ENCODE data around the gene SLAMF8.

The SLAMF8 gene

DNA sequence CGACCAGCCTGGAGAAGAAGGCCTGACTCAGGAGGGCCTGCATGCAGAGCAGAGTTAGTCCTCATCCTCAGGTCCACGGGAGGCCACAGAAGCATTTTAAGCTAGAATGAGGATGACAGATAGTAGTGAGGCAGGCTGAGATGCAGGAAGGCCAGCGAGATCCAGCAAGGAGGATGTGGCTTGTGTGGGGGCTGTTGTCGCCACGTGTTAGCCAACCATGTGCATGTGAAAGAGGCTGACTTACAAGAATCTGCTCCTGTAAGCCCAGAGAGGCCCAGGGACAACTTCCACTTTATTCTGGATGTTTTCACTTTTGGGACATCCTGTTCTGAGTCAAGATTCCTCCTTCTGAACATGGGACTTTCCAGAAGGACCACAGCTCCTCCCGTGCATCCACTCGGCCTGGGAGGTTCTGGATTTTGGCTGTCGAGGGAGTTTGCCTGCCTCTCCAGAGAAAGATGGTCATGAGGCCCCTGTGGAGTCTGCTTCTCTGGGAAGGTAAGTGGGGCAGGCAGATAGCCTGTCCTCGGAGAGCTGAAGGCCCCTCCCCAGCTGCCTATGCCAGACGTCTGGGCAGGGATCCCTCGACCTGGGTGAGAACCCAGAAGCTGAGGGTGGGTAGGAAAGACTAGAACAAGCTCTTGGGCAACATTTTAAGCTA is at the start of gene SLAMF8:
TSS of gene SLAMF8 (plus strand) at position 433 of the 661 bp plus-strand sequence. CDS start at position 459, 26 bp downstream.
- in situ Hi-C loops (cut with MboI; ENCODE audit: low sequenced_read_pairs, unreplicated experiment): no loop called here
- TF ChIP-seq CTCF (IDR thresholded peaks at IDR 0.05; ENCODE audit: borderline replicate concordance, control extremely low read depth, extremely low read depth, insufficient read depth, missing control alignments): no peak
- DNase-seq (ENCODE audit: low spot score): peak; percentile 58

DNA sequence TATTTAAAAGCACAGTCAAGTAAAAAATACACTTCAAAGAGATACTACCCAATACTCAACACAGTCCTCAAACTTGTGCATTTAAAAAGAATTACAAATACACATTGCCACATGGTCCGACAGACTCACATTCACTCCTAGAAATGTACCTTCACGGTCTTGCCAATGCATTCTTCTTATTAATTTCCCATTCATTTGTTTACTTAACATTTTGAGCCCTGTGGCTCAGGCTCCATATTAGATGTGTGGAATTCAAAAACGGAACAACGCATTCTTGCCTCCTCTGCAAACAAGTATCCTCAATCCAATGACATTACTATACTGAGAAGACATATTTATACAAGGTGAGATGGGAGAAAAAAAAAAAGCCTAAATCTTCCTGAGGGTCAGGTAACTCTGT is 48.4 kb upstream of the SLAMF8 start:
- no peak for DNase-seq (ENCODE audit: low spot score)
- no peak for TF ChIP-seq CTCF (IDR thresholded peaks at IDR 0.05; ENCODE audit: borderline replicate concordance, control extremely low read depth, extremely low read depth, insufficient read depth, missing control alignments)
- in situ Hi-C loops (cut with MboI; ENCODE audit: low sequenced_read_pairs, unreplicated experiment): loop anchor here (25.0 kb wide), 2 partner anchors 234 to 641 kb away; no protein-coding TSS in a partner anchor

- in situ Hi-C loops (cut with MboI; ENCODE audit: low sequenced_read_pairs, unreplicated experiment): loop anchor here (25.0 kb wide), 2 partner anchors 233 to 642 kb away; no protein-coding TSS in a partner anchor
- no peak for TF ChIP-seq CTCF (IDR thresholded peaks at IDR 0.05; ENCODE audit: borderline replicate concordance, control extremely low read depth, extremely low read depth, insufficient read depth, missing control alignments)
- no peak for DNase-seq (ENCODE audit: low spot score)
These were observed 47.2 kb upstream of the SLAMF8 start for GRCh38 chr1:159779403-159779851.

DNA sequence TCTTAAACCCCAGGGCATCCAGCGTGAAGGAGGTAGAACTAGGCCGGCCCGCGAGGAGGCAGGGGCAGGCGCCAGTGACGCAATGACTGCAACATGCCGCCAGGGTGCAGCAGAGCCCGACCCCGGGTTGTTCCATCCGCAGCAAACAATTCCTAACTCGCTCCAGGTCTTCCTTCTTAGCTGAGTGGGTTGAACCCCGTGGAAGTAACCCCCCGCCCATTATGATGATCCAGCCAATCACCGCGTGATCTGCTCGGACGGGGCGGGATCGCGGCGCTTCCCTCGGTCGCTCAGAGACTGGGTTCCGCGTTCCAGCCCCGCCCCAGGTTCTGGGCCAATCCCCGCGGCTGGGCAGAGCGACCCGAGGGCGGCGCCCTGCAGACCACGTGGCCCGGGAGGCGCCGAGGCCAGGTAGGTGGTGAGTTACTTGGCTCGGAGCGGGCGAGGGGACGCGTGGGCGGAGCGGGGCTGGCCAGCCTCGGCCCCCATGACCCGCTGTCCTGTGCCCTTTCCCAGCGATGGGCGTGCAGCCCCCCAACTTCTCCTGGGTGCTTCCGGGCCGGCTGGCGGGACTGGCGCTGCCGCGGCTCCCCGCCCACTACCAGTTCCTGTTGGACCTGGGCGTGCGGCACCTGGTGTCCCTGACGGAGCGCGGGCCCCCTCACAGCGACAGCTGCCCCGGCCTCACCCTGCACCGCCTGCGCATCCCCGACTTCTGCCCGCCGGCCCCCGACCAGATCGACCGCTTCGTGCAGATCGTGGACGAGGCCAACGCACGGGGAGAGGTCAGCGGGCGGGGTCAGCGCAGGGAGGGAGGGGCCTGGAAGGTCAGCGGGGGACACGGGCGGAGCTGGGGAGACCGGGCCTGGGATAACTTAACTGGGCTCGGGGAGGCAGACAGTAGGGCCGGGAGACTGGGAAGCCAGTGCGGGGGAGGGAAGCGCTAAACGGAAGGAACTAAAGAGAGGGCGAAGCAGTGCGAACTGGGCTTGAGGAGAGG is 45.8 kb upstream of the SLAMF8 start, which contains the start of gene DUSP23:
TSS of gene DUSP23 (plus strand) at position 380 of the 1,000 bp plus-strand sequence. CDS start at position 519, 139 bp downstream.
- in situ Hi-C loops (cut with MboI; ENCODE audit: low sequenced_read_pairs, unreplicated experiment): loop anchor here (25.0 kb wide), 2 partner anchors 231 to 644 kb away; no protein-coding TSS in a partner anchor
- TF ChIP-seq CTCF (IDR thresholded peaks at IDR 0.05; ENCODE audit: borderline replicate concordance, control extremely low read depth, extremely low read depth, insufficient read depth, missing control alignments): peak; percentile 90
- DNase-seq (ENCODE audit: low spot score): peak; percentile 98

- in situ Hi-C loops (cut with MboI; ENCODE audit: low sequenced_read_pairs, unreplicated experiment): loop anchor here (25.0 kb wide), 2 partner anchors 230 to 645 kb away; no protein-coding TSS in a partner anchor
- TF ChIP-seq CTCF (IDR thresholded peaks at IDR 0.05; ENCODE audit: borderline replicate concordance, control extremely low read depth, extremely low read depth, insufficient read depth, missing control alignments): no peak
- no peak for DNase-seq (ENCODE audit: low spot score)
These were observed 44.7 kb upstream of the SLAMF8 start for GRCh38 chr1:159781992-159782391.

GRCh38 chr1:159783724-159784123 is 42.9 kb upstream of the SLAMF8 start:
- in situ Hi-C loops (cut with MboI; ENCODE audit: low sequenced_read_pairs, unreplicated experiment): loop anchor here (25.0 kb wide), 2 partner anchors 229 to 646 kb away; no protein-coding TSS in a partner anchor
- DNase-seq (ENCODE audit: low spot score): no peak
- TF ChIP-seq CTCF (IDR thresholded peaks at IDR 0.05; ENCODE audit: borderline replicate concordance, control extremely low read depth, extremely low read depth, insufficient read depth, missing control alignments): no peak

Measured in GM13976 (cell line).